ENCODE results near the gene ERO1B.
"Not testable (repeated sequence)": the region's sequence is repeated elsewhere in the genome, so short reads cannot be mapped to it uniquely, and the experiment has no call there.

ERO1B gene

DNA sequence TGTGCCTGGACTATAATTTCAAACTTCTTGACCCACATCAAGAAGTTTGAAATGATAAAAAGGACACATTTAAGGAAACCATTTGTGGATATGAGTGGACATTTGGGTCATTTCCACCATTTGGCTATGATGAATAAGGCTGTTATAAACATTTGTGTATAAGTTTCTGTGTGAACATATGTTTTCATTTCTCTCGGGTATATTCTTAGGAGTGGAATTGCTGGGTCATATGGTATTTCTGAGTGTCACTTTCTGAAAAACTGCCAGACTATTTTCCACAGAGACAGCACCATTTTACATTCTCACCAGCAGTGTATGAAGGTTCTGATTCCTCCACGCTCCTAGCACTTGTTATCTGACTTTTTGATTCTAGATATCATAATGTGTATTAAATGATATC lies 88.6 kb downstream of the ERO1B start:
- Histone ChIP-seq H3K36me3 (replicated peaks; ENCODE audit: low read depth, low read length) (peaks cover 47% of the 10 kb centered on the region), H2AFZ (ENCODE audit: low read depth, low read length) (no peak overlapping the region), H3K4me2 (ENCODE audit: low read length) (no peak overlapping the region), H3K9ac (ENCODE audit: low read length) (no peak overlapping the region), H3K4me3 (ENCODE audit: low read length) (no peak overlapping the region), H4K20me1 (ENCODE audit: insufficient read depth, low read length) (peaks cover 7% of the 10 kb centered on the region), H3K27me3 (ENCODE audit: low read depth, low read length) (no peaks in the 10 kb centered on the region), H3K79me2 (ENCODE audit: low read length) (peaks cover 27% of the 10 kb centered on the region), H3K9me3 (ENCODE audit: insufficient read depth, low read length) (no peaks in the 10 kb centered on the region), H3K27ac (ENCODE audit: low read length) (no peak overlapping the region), H3K4me1 (ENCODE audit: low read length) (peaks cover under 1% of the 10 kb centered on the region; the same call in 1 of the 2 replicates)
- TF ChIP-seq CTCF (IDR thresholded peaks at IDR 0.05; ENCODE audit: low read depth, low read length): no peak
- TF ChIP-seq EZH2phosphoT487 (IDR thresholded peaks at IDR 0.05; ENCODE audit: low read depth): no peak

DNA sequence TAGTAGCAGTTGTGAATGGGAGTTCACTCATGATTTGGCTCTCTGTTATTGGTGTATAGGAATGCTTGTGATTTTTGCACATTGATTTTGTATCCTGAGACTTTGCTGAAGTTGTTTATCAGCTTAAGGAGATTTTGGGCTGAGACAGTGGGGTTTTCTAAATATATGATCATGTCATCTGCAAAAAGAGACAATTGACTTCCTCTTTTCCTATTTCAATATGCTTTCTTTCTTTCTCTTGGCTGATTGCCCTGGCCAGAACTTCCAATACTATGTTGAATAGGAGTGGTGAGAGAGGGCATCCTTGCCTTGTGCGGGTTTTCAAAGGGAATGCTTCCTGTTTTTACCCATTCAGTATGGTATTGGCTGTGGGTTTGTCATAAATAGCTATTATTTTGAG lies 93.7 kb downstream of the ERO1B start:
- peaks cover 15% of the 10 kb centered on the region for H4K20me1 ChIP-seq (ENCODE audit: insufficient read depth, low read length)
- H3K36me3 ChIP-seq (replicated peaks; ENCODE audit: low read depth, low read length): peaks cover 30% of the 10 kb centered on the region
- H3K4me1 ChIP-seq (ENCODE audit: low read length); H3K27me3 ChIP-seq (ENCODE audit: low read depth, low read length); H3K9ac ChIP-seq (ENCODE audit: low read length); H3K4me2 ChIP-seq (ENCODE audit: low read length); H3K27ac ChIP-seq (ENCODE audit: low read length); H2AFZ ChIP-seq (ENCODE audit: low read depth, low read length); H3K9me3 ChIP-seq (ENCODE audit: insufficient read depth, low read length); H3K4me3 ChIP-seq (ENCODE audit: low read length): not testable (repeated sequence)
- H3K79me2 ChIP-seq (ENCODE audit: low read length): peaks cover 12% of the 10 kb centered on the region

GRCh38 chr1:236186471-236186870 lies 95.3 kb downstream of the ERO1B start:
- not testable (repeated sequence) for H3K4me1 ChIP-seq (ENCODE audit: low read length); H3K4me3 ChIP-seq (ENCODE audit: low read length); H3K4me2 ChIP-seq (ENCODE audit: low read length); H2AFZ ChIP-seq (ENCODE audit: low read depth, low read length); H3K9ac ChIP-seq (ENCODE audit: low read length); H3K27me3 ChIP-seq (ENCODE audit: low read depth, low read length); H3K27ac ChIP-seq (ENCODE audit: low read length); H3K9me3 ChIP-seq (ENCODE audit: insufficient read depth, low read length)
- Histone ChIP-seq H3K36me3 (replicated peaks; ENCODE audit: low read depth, low read length) (peaks cover 33% of the 10 kb centered on the region), H3K79me2 (ENCODE audit: low read length) (peaks cover 12% of the 10 kb centered on the region), H4K20me1 (ENCODE audit: insufficient read depth, low read length) (peaks cover 15% of the 10 kb centered on the region)

- TF ChIP-seq CTCF (IDR thresholded peaks at IDR 0.05; ENCODE audit: low read depth, low read length) (no peak), EZH2phosphoT487 (IDR thresholded peaks at IDR 0.05; ENCODE audit: low read depth) (no peak)
- Histone ChIP-seq H3K4me1 (ENCODE audit: low read length) (peaks cover 4% of the 10 kb centered on the region; the same call in 1 of the 2 replicates), H3K27ac (ENCODE audit: low read length) (no peak overlapping the region), H3K4me2 (ENCODE audit: low read length) (no peak overlapping the region), H3K9ac (ENCODE audit: low read length) (no peak overlapping the region), H3K79me2 (ENCODE audit: low read length) (peaks cover 12% of the 10 kb centered on the region), H3K36me3 (replicated peaks; ENCODE audit: low read depth, low read length) (peaks cover 40% of the 10 kb centered on the region), H4K20me1 (ENCODE audit: insufficient read depth, low read length) (peaks cover 15% of the 10 kb centered on the region), H3K4me3 (ENCODE audit: low read length) (no peak overlapping the region), H3K27me3 (ENCODE audit: low read depth, low read length) (no peaks in the 10 kb centered on the region), H2AFZ (ENCODE audit: low read depth, low read length) (no peak overlapping the region), H3K9me3 (ENCODE audit: insufficient read depth, low read length) (no peaks in the 10 kb centered on the region)
Observed at GRCh38 chr1:236185687-236186086, 96.1 kb downstream of the ERO1B start.

DNA sequence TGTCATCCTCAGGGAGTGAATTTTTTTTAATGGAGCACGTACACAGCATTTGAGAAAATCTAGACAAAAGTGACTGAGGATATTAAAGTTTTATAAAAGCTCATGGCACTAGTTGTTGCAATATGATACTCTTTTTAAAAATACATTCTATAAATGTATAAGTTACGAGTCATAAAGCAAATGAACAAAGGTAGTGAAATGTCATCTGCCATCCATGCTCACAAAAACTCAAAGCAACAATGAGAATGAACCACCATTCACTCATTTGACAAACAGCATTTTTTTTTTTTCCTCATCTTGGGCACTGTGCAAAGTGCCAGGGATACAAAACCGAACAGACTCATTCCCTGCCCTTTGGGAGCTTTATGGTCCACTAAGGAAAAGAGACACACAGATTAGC lies 100.7 kb downstream of the ERO1B start:
- H4K20me1 ChIP-seq (ENCODE audit: insufficient read depth, low read length): peaks cover 30% of the 10 kb centered on the region
- H3K4me3 ChIP-seq (ENCODE audit: low read length): no peak overlapping the region
- peaks cover 72% of the 10 kb centered on the region for H3K36me3 ChIP-seq (replicated peaks; ENCODE audit: low read depth, low read length)
- no peak for TF ChIP-seq CTCF (IDR thresholded peaks at IDR 0.05; ENCODE audit: low read depth, low read length)
- no peak for TF ChIP-seq EZH2phosphoT487 (IDR thresholded peaks at IDR 0.05; ENCODE audit: low read depth)
- H2AFZ ChIP-seq (ENCODE audit: low read depth, low read length): no peak overlapping the region
- no peaks in the 10 kb centered on the region for H3K9me3 ChIP-seq (ENCODE audit: insufficient read depth, low read length)
- no peaks in the 10 kb centered on the region for H3K27me3 ChIP-seq (ENCODE audit: low read depth, low read length)
- H3K27ac ChIP-seq (ENCODE audit: low read length): no peak overlapping the region
- H3K4me2 ChIP-seq (ENCODE audit: low read length): no peak overlapping the region
- H3K9ac ChIP-seq (ENCODE audit: low read length): no peak overlapping the region
- peaks cover 12% of the 10 kb centered on the region for H3K79me2 ChIP-seq (ENCODE audit: low read length)
- no peaks in the 10 kb centered on the region for H3K4me1 ChIP-seq (ENCODE audit: low read length)

Data from OCI-LY3 (cell line).